ENCODE measurements around the gene PNMA5. TPM values are rescaled to one million over a fixed set of nuclear protein-coding genes. Genes with fewer than 3 reads are reported as not detected.

PNMA5 gene
- total RNA-seq, 1 donor from 2014 or later = not detected

- no peak overlapping the region for H3K4me2 ChIP-seq
- H3K4me1 ChIP-seq = no peaks in the 10 kb centered on the region
- TF ChIP-seq CTCF (IDR thresholded peaks at IDR 0.05) (no peak), EZH2 (IDR thresholded peaks at IDR 0.05) (no peak), EZH2phosphoT487 (IDR thresholded peaks at IDR 0.05) (no peak)
- H3K9ac ChIP-seq = no peak overlapping the region
- no peaks in the 10 kb centered on the region for H3K4me1 Mint-ChIP-seq
- no peaks in the 10 kb centered on the region for H3K9me3 ChIP-seq (ENCODE audit: low read depth)
- no peaks in the 10 kb centered on the region for H3K36me3 ChIP-seq
- no peak overlapping the region for H3K27ac Mint-ChIP-seq
- no peaks in the 10 kb centered on the region for H3K79me2 ChIP-seq (ENCODE audit: low read depth)
- H3K4me3 Mint-ChIP-seq = no peak overlapping the region
- H3K36me3 Mint-ChIP-seq = no peaks in the 10 kb centered on the region
- no peak overlapping the region for H2AFZ ChIP-seq (replicated peaks)
- no peaks in the 10 kb centered on the region for H4K20me1 ChIP-seq (ENCODE audit: low read depth)
- H3K9me3 Mint-ChIP-seq = peaks cover 13% of the 10 kb centered on the region
- H3K27me3 ChIP-seq = no peaks in the 10 kb centered on the region
- no peak for DNase-seq (ENCODE audit: low spot score)
- no peaks in the 10 kb centered on the region for H3K27me3 Mint-ChIP-seq (ENCODE audit: insufficient read depth, low read depth)
- H3K4me3 ChIP-seq = no peak overlapping the region
- H3K27ac ChIP-seq = no peak overlapping the region
- H3F3A ChIP-seq (ENCODE audit: low read depth) = no peaks in the 10 kb centered on the region
These were observed 25.7 kb downstream of the PNMA5 start for GRCh38 chrX:152968193-152968592.

- Histone ChIP-seq H3K9ac (no peak overlapping the region), H4K20me1 (ENCODE audit: low read depth) (no peaks in the 10 kb centered on the region), H3K27ac (no peak overlapping the region), H3K27me3 (no peaks in the 10 kb centered on the region), H3K4me1 (no peaks in the 10 kb centered on the region), H3K4me2 (no peak overlapping the region), H3F3A (ENCODE audit: low read depth) (no peaks in the 10 kb centered on the region), H2AFZ (replicated peaks) (no peak overlapping the region), H3K9me3 (ENCODE audit: low read depth) (no peaks in the 10 kb centered on the region), H3K36me3 (no peaks in the 10 kb centered on the region), H3K4me3 (no peak overlapping the region), H3K79me2 (ENCODE audit: low read depth) (no peaks in the 10 kb centered on the region)
- H3K4me3 Mint-ChIP-seq = no peak overlapping the region
- no peaks in the 10 kb centered on the region for H3K36me3 Mint-ChIP-seq
- H3K4me1 Mint-ChIP-seq = peaks cover 5% of the 10 kb centered on the region
- TF ChIP-seq EZH2phosphoT487 (IDR thresholded peaks at IDR 0.05) = no peak
- TF ChIP-seq CTCF (IDR thresholded peaks at IDR 0.05) = no peak
- TF ChIP-seq EZH2 (IDR thresholded peaks at IDR 0.05) = no peak
- H3K27ac Mint-ChIP-seq = no peak overlapping the region
- no peak for DNase-seq (ENCODE audit: low spot score)
- peaks cover 9% of the 10 kb centered on the region for H3K9me3 Mint-ChIP-seq
- H3K27me3 Mint-ChIP-seq (ENCODE audit: insufficient read depth, low read depth) = peaks cover 4% of the 10 kb centered on the region
These were observed 33.8 kb downstream of the PNMA5 start for GRCh38 chrX:152960115-152960514.

- TF ChIP-seq EZH2phosphoT487 (IDR thresholded peaks at IDR 0.05) = no peak
- TF ChIP-seq EZH2 (IDR thresholded peaks at IDR 0.05) = no peak
- no peak for TF ChIP-seq CTCF (IDR thresholded peaks at IDR 0.05)
- peaks cover 5% of the 10 kb centered on the region for H3K4me1 Mint-ChIP-seq
- no peaks in the 10 kb centered on the region for H4K20me1 ChIP-seq (ENCODE audit: low read depth)
- no peak overlapping the region for H2AFZ ChIP-seq (replicated peaks)
- peaks cover 4% of the 10 kb centered on the region for H3K27me3 Mint-ChIP-seq (ENCODE audit: insufficient read depth, low read depth)
- no peaks in the 10 kb centered on the region for H3K36me3 ChIP-seq
- no peaks in the 10 kb centered on the region for H3K4me1 ChIP-seq
- no peaks in the 10 kb centered on the region for H3K36me3 Mint-ChIP-seq
- no peak overlapping the region for H3K4me2 ChIP-seq
- H3K9me3 Mint-ChIP-seq = peaks cover 7% of the 10 kb centered on the region
- H3K27ac ChIP-seq = no peak overlapping the region
- H3F3A ChIP-seq (ENCODE audit: low read depth) = no peaks in the 10 kb centered on the region
- no peaks in the 10 kb centered on the region for H3K9me3 ChIP-seq (ENCODE audit: low read depth)
- no peak overlapping the region for H3K4me3 ChIP-seq
- H3K27me3 ChIP-seq = no peaks in the 10 kb centered on the region
- H3K27ac Mint-ChIP-seq = no peak overlapping the region
- no peak overlapping the region for H3K9ac ChIP-seq
- no peak for DNase-seq (ENCODE audit: low spot score)
- no peak overlapping the region for H3K4me3 Mint-ChIP-seq
- no peaks in the 10 kb centered on the region for H3K79me2 ChIP-seq (ENCODE audit: low read depth)
These were observed 34.3 kb downstream of the PNMA5 start for GRCh38 chrX:152959626-152960025.

Data from neural progenitor cell (in vitro differentiated cells).